ENCODE results near the gene RABEP2.
"Not testable (repeated sequence)": the region's sequence is repeated elsewhere in the genome, so short reads cannot be mapped to it uniquely, and the experiment has no call there.

The RABEP2 gene

DNA sequence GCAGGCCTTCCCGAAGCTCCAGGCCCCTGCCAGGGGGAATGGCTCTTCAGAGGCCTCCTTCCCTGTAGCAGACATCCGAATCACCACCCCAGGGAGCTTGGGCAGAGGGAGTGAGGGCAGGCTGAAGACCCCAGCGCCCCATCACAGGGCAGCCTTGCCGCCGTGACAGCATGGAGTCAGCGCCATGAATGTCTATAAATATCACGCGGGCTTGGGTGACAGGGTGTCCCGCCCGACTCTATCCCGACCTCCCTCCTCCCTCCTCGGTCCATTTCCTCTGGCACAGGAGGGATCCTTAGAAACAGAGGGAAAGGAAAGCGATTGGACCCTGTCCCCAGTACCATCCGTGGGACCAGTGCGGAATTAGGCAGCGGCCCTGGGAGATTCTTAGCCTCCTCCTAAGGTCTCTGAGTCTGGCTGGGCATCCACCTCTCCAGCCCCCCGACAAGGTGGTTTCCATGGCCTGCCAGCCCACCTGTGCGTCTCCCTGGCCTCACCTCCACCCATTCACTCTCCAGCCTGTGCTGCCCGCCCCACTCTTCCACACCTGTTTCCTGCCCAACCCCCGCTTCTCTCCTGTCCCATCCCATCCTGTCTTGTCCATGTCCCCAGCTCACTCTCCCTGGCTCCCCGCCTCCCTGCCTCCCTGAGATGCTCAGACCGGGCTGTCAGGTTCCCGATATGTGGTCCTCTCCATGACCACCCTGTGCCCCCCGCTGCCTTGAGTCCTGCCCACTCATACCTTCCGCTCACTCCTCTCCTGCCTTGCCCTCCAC lies 41.6 kb downstream of the RABEP2 start:
- DNase-seq (ENCODE audit: low read depth) = no peak
- no peak overlapping the region for H3K4me3 ChIP-seq (ENCODE audit: low read depth, low read length)

- no peak overlapping the region for H3K4me3 ChIP-seq (ENCODE audit: low read depth, low read length)
These were observed 42.4 kb downstream of the RABEP2 start for GRCh38 chr16:28882551-28883160.

DNA sequence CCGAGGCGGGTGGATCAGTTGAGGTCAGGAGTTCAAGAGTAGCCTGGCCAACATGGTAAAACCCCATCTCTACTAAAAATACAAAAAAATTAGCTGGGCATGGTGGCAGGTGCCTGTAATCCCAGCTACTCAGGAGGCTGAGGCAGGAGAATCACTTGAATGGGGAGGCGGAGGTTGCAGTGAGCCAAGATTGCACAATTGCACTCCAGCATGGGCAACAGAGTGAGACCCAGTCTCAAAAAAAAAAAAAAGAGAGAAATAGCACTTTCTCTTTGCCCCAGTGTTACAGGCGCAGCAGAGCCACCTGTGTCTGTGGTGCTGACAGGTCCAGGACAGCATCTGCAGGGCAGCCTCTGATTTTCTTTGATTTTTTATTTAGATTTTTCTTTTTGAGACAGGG lies 43.5 kb downstream of the RABEP2 start:
- H3K4me3 ChIP-seq (ENCODE audit: low read depth, low read length); DNase-seq (ENCODE audit: low read depth): not testable (repeated sequence)

More at GRCh38 chr16:28882551-28883160, 42.4 kb downstream of the RABEP2 start:
- no peak for DNase-seq (ENCODE audit: low read depth)

DNA sequence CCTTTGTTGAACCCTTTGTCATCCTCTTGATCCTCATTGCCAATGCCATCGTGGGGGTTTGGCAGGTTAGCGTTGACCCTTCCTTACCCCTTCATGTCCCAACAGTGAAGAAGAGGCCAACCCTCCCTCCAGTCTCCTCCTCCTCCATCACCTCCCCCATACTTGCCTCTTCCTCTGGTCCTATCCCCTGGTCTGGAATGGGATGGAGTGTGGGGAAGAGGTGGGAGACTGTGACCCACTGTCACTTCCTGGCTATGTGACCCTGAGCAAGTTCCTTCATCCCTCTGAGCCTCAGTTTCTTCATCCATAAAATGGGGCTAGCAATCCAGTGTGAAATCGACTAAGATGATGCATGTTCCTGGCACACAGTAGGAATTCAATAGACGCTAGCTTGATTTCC lies 44.1 kb downstream of the RABEP2 start:
- no peak for DNase-seq (ENCODE audit: low read depth)
- H3K4me3 ChIP-seq (ENCODE audit: low read depth, low read length) = no peak overlapping the region

DNA sequence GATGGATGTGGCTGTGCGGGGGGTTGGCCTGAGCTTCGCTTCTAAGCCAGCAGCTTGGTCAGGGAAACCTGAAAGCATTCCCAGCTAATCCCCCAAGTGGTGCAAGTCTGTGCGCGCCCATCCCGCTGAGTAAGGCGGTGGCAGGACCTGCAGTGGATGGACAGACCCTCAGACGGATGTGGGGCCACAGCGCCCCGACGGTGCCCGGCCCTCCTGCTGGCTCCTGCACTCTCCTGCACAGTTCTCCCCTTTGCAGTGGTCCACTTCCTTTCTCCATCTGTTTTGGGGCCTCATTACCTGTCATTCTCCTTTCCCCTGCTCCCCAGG lies 44.5 kb downstream of the RABEP2 start:
- DNase-seq (ENCODE audit: low read depth) = no peak
- H3K4me3 ChIP-seq (ENCODE audit: low read depth, low read length) = peak overlapping the region; percentile 72

DNA sequence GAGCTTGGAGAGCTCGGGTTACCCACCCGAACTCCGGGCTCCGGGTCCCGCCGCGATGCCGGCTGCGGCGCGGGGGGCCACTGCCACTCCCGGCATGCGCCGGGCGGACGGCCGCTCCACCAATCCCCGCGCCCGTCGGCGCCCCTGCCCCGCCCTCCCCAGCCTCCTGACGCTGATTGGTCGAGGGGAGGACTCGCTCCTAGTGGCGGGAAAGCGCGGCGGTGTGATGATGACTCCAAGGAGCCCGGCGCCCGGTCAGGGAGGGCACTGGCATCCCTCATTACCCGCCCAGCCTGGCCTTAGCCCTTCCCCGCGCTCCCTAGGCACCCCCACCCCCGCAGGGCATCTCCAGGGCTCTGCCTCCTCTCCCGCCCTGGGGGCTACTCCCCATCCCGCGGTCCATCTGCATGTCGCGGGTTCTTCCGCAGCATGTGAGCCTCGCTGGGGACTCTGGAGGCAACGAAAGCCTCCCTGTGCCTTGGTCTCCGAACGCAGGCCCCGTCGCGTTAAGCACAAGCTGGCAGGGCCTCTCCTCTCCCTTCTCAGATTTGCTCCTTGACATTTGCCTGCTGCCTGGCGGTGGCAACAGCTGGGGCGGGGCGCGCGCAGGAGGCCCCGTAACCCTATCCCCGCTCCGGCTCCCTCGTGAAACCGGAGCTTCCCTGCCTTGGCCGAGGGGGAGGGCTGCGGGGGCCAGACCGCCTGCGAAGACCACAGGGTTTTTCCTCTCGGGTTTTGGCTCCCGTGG lies 45.0 kb downstream of the RABEP2 start:
- DNase-seq (ENCODE audit: low read depth) = peak; percentile 48
- peak overlapping the region; percentile 72 for H3K4me3 ChIP-seq (ENCODE audit: low read depth, low read length)

DNA sequence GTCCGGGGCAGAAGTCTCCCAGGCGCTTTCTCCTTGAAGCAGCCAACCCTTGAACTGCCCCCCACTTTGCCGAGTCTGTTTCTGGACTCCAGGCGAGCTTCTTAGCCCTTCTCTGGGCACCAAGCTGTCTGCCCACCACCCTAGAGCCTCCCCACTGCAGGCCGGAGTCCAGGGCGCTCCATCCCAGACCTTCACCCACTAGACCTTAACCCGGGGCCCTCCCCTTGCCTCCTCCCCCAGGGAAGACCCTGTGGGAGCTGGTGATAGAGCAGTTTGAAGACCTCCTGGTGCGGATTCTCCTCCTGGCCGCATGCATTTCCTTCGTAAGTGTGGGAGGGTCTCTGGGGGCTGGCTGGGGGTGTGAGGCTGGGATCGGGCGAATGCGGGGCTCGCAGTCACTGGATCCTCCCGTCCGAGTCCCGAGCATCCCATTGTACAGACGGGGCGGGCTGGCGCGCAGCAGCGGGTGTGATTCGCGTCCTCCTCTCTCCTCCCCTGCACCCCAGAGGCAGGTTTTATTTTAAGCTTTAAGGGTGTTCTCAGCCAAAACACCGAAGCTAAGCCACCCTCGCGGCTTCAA lies 45.7 kb downstream of the RABEP2 start:
- no peak for DNase-seq (ENCODE audit: low read depth)
- H3K4me3 ChIP-seq (ENCODE audit: low read depth, low read length) = peak overlapping the region; percentile 72

DNA sequence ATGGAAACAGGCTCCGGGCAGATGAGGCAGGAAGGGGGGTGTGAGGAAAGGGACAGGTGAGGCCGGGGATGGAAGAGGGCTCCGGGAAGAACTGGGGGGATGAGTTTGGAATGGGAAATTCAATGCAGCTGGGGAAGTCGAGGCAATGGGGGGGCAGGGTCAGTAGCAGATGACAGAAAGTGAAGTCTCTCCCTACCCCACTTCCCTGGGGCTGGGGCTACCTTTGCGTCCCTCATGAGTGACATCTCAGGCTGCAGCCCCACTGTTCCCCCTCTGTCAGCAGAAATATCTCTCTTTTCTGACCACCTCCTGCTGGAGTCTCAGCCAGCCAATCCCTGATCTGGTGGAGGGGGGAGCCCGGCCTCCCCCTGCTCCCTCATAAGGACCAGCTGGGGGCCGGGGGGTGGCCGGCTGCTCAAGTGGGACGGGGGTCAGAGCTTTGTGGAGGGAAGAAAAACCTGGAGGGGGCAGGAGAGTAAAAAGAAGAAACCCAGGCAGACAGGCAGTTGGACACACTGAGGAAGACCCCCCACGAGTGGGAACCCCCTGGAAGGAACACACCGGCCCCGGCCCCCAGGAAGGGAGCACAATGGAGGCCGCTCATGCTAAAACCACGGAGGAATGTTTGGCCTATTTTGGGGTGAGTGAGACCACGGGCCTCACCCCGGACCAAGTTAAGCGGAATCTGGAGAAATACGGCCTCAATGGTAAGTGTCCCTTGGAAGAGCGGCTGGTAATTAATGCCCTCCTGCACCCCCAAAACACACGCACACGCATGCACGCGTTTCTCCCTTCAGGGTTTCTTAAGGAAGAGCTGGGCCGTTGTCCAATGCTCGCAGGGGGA lies 46.7 kb downstream of the RABEP2 start, which contains the start of gene ATP2A1:
ATP2A1 (plus strand) TSS at position 406 of the 844 bp plus-strand sequence; CDS start at position 590, 184 bp downstream.
- DNase-seq (ENCODE audit: low read depth) = no peak
- peak within 1 kb of the TSS; percentile 72 for H3K4me3 ChIP-seq (ENCODE audit: low read depth, low read length)

DNA sequence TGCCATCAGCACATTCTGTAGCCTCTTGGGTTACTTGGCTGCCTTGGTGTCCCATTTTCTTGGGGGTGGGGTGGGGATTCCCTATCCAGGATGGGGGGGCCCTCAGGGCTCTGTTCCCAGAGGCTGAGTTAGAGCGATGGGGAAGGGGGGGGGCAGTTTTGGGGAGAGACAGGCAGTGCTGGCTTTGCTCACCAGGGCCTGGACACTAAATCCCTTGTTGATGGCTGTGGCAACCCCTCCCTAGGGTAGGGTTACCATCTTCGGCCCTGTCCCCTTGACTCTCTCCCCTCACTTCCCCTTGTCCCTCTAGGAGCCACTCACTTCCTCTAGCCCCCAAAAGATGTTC lies 47.4 kb downstream of the RABEP2 start:
- no peak for DNase-seq (ENCODE audit: low read depth)
- no peak overlapping the region for H3K4me3 ChIP-seq (ENCODE audit: low read depth, low read length)

DNA sequence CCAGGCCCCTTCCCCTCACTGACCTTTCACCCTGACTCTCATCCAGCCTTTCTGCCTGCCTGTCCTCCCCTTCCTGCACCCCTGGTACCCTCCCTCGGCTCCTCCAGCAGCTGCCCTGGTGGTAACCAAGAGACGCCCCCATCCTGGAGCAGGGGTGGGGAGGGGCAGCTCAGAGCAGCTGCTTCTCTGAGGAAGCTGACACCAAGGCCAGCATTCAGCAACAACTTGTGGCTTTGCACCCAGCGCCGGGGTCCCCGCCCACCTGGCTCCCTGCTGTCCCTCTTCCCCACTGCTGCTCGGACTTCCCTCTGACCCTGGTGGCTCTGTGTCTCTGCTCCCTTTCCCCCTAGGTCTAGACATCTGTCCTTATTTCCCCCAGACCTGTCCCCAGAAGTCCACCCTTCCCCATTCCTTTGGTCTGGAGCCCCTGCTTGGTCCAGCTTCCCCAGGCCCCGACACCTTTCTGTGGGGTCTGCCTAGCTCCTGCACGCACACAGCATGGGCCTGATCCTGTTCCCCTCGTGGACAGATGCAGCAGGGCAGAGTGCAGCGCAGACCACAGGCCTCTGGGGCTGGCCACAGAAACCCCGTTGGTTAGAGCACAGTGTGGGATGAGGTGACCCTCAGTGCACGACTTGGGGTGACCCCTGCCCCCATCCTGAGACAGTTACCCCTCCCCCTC lies 47.9 kb downstream of the RABEP2 start:
- no peak overlapping the region for H3K4me3 ChIP-seq (ENCODE audit: low read depth, low read length)
- DNase-seq (ENCODE audit: low read depth) = no peak

DNA sequence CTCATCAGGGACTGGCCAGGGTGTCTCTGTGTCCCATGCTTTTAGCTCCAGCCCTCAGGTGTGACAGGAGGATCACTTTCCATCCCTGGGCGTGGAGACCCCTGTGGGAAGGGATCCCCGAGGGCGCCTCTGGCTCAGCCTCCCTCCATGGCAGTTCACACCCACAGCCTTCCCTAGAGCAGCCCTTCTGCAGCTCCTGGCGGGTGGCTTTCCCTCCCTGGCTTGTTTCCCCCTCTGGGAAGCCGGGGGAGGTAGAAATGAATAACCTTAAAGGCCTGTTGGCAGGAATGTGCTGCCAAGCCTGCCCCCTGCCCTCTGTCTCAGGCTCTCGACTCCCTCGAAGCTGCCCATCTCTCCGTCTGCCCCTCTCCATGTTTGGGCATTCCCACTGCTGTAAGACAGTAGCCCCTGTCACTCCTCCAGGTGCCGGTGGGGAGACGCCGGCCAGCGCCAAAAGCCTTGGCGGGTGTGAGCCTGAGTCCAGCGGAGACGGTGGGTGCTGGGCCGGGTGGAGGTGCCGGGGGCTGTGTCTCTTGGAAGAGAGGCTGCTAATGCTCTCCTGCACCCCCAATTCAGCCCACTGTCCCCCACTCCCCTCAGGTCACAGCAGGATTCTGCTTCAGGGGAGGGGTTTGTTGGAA lies 48.9 kb downstream of the RABEP2 start:
- no peak overlapping the region for H3K4me3 ChIP-seq (ENCODE audit: low read depth, low read length)
- DNase-seq (ENCODE audit: low read depth) = no peak

- no peak overlapping the region for H3K4me3 ChIP-seq (ENCODE audit: low read depth, low read length)
- peak; percentile 26 for DNase-seq (ENCODE audit: low read depth)
These were observed 49.7 kb downstream of the RABEP2 start for GRCh38 chr16:28875134-28876018.

DNA sequence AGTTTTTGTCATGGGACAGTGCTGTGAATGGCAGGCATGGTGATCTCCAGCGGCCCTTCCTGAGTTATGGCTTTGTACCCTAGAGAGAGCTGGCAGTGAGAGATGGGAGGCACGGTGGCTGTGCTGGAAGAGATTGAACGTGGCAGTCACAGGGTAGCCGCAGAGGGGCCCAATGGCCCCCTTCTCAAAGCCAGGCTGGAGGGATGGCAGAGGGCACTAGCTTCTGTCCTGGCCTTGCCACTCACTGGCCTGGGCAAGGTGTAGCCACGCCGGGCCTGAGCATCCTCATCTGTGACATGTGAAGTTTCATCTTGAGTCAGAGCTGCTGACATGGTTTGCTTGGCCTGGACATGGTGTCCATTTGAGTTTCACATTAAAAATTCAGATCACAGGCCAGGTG lies 50.6 kb downstream of the RABEP2 start:
- H3K4me3 ChIP-seq (ENCODE audit: low read depth, low read length) = no peak overlapping the region

GRCh38 chr16:28873543-28874201 lies 51.4 kb downstream of the RABEP2 start:
- H3K4me3 ChIP-seq (ENCODE audit: low read depth, low read length) = no peak overlapping the region
- DNase-seq (ENCODE audit: low read depth) = no peak

More for the DNA sequence above, 50.6 kb downstream of the RABEP2 start:
- no peak for DNase-seq (ENCODE audit: low read depth)

GRCh38 chr16:28872952-28873351 lies 52.1 kb downstream of the RABEP2 start:
- DNase-seq (ENCODE audit: low read depth) = no peak
- H3K4me3 ChIP-seq (ENCODE audit: low read depth, low read length) = no peak overlapping the region

GRCh38 chr16:28869201-28869600 lies 55.8 kb downstream of the RABEP2 start:
- H3K4me3 ChIP-seq (ENCODE audit: low read depth, low read length) = no peak overlapping the region
- no peak for DNase-seq (ENCODE audit: low read depth)

DNA sequence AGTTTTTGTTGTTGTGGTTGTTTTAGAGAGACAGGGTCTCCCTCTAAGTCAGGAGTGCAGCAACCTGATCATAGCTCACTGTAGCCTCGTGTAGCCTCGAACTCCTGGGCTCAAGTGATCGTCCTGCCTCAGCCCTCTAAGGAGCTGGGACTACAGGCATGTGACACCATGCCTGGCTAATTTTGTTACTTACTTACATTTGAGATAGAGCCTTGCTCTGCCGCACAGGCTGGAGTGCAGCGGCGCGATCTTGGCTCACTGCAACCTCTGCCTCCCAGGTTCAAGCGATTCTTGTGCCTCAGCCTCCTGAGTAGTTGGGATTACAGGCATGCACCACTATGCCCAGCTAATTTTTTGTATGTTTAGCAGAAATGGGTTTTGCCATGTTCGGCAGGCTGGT lies 57.4 kb downstream of the RABEP2 start:
- not testable (repeated sequence) for DNase-seq (ENCODE audit: low read depth); H3K4me3 ChIP-seq (ENCODE audit: low read depth, low read length)

Data from skeletal muscle cell (primary cell).